GM21717 (cell line): ENCODE data around the gene CCNG2.

ENCODE experiments used
- ATAC-seq: cut with Tn5 transposase; IDR thresholded peaks from one replicate; pipeline ENCODE4 v1.9.1; 2021; ENCODE audit warnings: mild to moderate bottlenecking, moderate library complexity; ENCODE audit not compliant: unreplicated experiment

CCNG2 gene

DNA sequence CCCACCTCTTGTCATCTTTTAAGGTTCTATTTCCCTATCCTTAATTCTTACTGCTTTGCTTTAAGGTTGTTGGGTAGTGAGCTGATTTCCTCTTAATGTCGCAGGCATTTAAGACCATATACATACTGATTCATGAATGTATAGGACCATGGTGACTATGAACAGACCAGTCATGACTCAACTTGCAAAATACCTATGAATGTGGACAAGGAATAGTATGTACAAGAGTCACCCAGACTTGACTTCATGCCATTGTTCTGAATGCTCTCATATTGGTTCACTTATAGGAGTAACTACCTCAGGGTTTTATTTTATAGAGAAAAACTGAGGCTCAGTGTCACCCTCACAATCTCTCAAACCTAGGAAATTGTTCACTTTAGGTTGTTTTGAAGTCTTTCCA is 44.3 kb downstream of the CCNG2 start:
- no peak for ATAC-seq

DNA sequence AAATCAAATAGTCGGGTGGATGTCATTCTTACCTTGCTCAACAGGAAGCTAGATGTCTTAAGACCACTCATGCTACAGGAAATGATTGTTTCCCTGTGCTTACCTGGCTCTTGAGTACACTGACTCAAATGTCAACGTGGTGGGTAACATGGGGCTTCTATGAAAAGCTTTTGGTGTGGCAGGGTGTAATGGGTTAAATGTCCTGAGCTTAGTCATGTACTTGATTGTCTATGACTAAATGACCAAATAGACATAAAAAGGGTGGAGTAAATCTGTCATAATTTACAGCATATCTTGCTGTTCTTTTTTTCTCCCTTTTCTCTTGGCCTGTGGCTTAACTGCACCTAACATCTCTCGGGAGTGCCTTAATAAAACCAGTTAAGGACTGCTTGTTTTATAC is 44.9 kb downstream of the CCNG2 start:
- ATAC-seq = no peak

DNA sequence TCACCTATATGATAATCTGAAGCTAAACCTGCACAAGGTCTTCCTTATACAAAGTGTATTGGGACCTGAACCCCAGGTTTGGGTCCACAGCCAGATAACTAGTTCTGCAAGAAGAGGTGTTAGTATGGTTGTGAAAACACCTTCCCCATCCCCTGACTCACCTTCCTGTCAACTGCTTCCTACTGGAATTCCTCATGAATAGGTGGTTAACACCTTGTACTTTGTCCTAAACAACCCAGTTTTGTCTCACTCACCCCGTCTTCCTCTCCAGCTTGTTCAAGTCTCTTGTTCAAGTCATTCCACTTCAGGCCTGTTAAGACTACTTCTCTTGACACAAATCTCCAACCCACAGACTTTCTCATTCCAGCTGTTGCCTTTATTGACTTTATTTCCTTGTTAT is 45.5 kb downstream of the CCNG2 start:
- ATAC-seq = no peak

DNA sequence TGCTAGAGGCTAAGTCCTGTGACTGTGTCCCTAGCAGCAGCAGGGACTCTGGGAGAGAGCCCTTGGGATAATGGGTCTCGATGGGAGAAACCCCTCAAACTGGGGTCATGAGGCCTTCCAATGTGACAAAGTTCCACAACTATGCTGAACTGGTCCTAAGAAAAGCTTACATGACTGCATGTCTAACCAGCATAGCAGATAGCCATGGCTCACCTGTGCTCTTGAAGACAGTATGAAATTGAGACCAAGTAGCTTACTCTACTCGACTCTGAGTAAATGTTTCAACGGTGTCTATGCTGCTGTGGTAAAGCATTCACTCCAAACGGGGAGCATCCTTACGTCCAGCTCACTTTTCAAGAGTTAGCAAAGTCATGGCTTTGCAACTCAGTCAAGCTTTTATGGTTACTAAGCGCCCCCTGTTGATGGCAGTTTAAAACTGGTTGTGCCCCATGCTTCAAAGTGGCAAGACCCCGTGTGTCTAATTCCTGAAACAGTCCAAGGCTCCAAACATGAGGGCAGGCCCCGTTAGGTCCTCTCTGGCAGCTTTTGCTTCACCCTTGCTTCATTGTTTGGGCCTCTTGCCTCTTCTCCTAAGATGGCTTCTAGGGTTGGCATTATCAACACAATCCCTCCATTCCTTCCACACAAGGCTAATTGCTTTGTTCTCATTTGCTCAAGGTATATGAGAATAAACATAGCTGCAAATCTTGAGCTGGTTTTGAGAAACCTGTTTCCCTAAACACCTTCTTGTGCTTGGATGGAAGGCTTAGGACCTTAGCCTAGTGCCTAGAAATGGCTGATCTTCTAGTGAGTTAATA is 46.6 kb downstream of the CCNG2 start:
- ATAC-seq = peak; percentile 72

DNA sequence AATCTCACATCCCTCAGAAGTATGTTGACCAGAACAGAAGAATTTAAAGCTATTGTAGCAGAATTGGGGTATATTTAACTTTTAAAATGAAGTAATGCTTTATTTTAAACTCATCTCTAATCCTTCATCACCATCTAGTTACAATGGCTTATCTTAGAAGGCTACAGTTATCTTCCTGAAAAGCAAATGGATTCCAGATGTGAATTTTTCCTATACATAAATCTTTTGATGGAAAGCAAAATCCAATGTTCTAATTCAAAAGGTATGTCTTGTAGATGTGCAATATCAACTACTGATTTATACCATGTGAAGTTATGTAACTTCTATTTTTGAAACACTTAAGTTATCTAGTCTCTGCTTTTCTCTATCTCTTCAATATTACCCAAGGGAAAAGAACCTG is 47.6 kb downstream of the CCNG2 start:
- no peak for ATAC-seq

DNA sequence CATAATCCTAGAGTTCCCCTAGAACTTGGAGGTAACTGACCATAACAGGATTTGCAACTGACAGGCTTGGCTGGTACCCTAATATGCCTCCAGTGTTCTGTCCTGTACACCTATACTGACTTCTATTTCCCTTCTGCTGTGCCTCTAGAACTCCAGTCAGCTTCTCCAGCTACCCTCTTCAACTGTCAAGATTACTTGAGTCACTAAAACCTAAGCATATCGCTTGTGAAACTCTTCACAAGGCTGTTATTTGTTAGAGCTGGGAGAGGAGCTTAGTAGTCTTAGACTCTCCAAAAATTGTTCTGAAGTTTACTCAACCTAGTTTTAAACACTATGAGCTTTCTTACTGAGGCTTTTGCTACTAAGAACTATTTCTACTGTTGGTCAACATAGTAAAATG is 52.0 kb downstream of the CCNG2 start:
- ATAC-seq = no peak

DNA sequence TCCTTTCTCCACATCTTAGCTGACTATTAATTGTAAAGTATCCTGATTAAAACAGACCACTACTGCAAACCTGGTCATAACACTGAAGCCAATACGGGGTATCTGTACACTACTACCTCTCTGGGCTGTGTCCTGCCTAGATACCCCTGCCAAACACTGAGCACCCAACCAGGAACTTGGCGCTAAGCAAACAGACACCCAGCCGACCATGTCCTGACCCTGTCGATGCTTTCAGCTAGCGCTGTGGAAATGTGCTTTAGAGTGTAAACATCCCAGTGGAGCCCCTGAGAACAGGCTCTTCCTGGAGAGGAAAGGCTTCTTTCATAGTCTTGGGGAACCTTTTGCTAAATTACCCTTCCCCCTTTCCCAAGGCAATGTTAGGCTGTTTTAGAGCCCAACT is 52.9 kb downstream of the CCNG2 start:
- ATAC-seq = no peak

DNA sequence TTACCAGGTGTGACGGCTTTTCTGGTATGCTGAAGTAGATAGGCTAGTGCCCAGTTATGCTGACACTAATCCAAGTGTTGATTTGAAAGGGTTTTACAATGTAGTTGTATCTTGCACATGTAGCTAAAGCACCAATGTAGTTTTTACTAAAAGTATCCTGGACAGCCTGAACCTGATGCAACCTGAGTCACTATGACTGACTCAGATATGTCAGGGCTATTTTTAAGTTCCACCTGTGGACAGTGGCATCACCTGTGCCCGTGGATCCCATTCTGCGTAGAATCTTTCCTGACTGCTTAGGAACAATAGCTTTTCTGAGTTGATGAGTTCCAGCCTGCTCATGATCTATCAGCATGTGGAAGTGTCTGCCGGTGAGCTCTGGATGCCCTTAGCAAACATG is 58.1 kb downstream of the CCNG2 start:
- no peak for ATAC-seq

DNA sequence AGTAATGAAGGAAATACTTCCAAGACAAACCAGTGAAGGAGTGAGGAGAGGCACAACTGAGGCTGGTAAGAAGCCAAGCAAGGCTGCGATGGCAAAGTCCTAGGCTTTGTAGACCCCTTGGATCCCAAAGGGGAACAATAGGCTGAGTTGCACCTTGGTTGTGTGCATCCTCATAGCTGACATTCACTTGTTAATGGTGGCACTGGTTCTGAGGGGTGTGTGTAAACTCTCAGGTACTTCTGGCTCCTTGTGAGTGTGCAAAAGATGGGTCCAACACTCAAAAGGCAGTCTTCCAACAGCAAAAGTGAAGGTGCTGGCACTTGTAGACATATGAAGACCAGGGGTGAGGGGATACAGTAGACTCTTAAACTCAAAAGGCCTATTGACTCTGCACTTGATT is 60.5 kb downstream of the CCNG2 start:
- no peak for ATAC-seq

DNA sequence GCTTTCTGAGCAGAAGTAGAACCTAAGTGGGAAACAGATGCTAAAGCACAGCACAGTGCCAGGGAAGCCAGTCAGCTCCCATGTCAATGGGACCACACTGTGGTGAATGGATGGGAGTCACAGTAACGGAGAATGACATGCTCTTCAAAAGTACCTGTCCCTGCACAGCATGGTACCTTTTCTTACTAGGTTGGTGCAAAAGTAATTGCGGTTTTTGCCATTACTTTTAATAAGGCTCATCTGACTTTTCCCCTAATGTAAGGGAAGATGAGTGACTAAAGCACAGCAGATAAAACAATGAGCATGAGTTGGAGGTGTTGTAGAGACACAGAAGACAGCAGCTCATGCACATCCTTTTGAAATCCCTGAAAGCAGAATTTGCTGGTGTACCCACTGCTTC is 62.3 kb downstream of the CCNG2 start:
- no peak for ATAC-seq
